Measurements from ENCODE around the gene FGD5.
A peak's percentile ranks its signal among the peaks of the same experiment; 100 is the strongest.
"Not testable (repeated sequence)": the region's sequence is repeated elsewhere in the genome, so short reads cannot be mapped to it uniquely, and the experiment has no call there.

Gene FGD5

GRCh38 chr3:14879211-14879874, 60.6 kb downstream of the FGD5 start:
- DNase-seq: no peak

- no peak for DNase-seq
Observed at GRCh38 chr3:14880447-14881106, 61.8 kb downstream of the FGD5 start.

- DNase-seq: no peak
Observed at GRCh38 chr3:14883226-14883625, 64.5 kb downstream of the FGD5 start.

- DNase-seq: peak; percentile 22
Observed at GRCh38 chr3:14884665-14885064, 65.9 kb downstream of the FGD5 start.

DNA sequence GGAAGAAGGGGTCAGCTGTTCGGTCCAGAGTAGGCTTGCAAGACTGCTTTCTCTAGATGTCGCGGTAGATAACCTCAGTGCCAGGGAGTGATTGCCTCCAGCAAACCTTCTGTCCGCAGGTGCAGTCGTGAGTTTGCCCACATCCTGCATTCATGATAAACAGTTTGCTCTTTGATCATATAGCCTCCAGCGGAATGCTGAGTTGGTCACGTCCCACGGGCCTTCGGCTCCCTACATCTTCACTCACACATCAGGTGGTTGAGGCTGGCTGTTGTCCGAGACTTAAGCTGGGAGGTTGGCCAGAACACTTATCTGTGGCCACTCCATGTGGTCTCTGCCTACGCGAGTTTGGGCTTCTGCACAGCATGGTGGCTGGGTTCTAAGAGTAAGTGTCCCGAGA, 66.5 kb downstream of the FGD5 start:
- no peak for DNase-seq

- no peak for DNase-seq
Observed at GRCh38 chr3:14886101-14886500, 67.3 kb downstream of the FGD5 start.

- DNase-seq: no peak
Observed at GRCh38 chr3:14889205-14889604, 70.4 kb downstream of the FGD5 start.

GRCh38 chr3:14889943-14890342, 71.2 kb downstream of the FGD5 start:
- DNase-seq: no peak

DNA sequence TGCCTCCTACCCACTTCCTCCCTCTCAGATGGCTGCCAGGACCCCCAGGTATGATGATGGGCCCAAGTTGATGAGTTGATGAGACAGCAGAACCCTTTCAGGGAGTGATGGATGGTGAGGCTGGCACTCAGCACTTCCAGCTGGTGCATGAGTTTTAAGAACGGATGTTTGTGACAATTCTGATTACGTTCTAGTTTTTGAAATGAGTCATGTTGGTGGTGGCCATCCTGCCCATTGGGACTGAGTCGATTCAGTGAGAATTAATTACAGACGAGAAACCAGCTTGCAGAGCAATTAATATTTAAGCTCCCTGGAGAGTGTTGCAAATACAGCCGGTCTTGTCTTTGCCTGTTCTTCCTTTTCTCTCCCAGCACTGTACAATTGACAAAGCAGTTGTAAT, 71.7 kb downstream of the FGD5 start:
- DNase-seq: peak; percentile 27

DNA sequence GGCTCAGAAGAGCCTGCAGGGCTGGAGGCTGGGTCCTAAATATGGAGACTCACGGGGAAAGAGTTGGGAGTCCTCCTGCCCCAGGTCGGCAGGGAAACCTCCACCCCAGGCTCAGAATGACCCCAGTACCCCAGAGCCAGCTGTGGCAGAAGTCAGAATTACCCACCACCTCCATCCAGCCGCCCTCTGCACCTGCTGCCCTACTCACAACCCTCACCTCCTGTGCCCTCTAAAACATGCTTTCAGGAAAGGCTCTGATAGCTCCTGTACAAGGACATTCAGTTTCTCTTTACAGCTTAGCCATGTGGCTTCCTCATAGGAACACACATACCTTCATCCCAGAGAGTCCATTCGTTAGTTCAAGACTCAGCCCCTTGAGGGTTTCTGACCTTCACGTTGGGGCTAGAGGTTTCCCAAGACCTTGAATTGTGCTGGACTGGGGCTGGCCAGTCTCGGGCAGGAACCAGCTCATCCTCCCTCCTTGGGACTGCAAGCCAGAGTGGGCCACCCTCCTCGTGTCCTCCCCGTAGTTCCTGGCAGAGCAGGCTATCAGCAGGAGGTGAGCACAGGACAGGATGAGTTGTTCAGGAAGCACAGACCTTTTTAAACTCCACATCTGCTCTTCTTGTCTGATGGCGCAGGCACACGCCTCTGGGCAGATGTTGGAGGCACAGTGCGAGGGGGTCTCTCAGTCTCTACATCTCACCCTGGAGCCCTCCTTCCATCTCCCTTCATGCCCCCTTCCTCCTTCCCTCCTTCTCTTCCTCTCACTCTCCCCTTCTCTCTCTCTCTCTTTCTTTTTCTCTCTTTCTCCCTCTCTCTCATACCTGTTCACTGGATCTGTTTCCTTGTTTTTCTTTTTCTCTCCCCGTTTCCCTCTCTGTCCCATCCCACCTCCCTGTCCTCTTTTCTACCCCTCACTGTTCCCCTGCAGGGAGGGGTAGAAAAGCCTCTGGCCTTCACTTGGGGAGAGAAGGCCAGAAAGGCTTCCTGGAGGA, 72.7 kb downstream of the FGD5 start:
- no peak for DNase-seq

DNA sequence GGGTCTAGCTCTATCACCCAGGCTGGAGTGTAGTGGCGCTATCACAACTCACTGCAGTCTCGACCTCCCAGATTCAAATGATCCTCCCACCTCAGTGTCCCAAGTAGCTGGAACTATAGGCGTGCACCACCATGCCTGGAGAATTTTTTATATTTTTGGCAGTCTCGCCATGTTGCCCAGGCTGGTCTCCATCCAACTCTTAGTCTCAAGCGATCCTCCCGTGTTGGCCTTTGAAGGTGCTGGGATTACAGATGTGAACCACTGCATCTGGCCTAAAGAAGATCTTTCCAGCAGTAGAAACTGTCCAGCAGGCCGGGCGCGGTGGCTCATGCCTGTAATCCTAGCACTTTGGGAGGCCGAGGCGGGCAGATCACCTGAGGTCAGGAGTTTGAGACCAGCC, 73.5 kb downstream of the FGD5 start:
- DNase-seq: no peak

- no peak for DNase-seq
Observed at GRCh38 chr3:14894085-14894484, 75.3 kb downstream of the FGD5 start.

- DNase-seq: no peak
Observed at GRCh38 chr3:14897266-14897665, 78.5 kb downstream of the FGD5 start.

GRCh38 chr3:14898929-14899328, 80.2 kb downstream of the FGD5 start:
- peak; percentile 7 for DNase-seq

DNA sequence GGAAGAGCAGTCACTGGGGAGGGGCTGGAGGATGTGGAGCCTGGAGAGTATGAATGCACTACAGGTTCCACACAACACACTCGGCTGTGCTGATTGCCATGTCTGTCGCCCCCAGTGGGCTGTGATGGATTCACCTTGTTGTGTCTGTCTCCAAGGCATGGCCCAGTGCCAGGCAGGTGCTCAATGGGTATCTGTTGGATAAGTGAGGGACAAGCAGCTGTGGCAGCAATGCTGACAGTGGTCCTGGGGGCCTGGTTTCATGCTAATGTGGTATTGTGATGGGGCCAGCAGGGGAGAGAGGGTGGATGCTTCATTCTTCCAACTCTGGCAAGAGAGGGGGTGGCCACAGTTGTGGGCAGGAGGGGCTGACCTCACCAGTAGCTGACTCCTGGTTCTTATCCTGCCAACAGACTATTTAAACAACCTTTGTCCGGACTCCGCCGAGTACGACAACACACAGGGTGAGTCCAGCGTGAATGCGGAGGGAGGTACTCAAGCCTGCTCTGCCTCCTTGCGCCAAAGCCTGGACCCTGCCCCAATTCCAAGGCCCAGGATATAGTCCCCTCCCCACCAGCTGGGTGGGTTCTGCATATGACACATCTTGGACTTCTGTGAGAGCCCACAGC, 81.3 kb downstream of the FGD5 start:
- no peak for DNase-seq

DNA sequence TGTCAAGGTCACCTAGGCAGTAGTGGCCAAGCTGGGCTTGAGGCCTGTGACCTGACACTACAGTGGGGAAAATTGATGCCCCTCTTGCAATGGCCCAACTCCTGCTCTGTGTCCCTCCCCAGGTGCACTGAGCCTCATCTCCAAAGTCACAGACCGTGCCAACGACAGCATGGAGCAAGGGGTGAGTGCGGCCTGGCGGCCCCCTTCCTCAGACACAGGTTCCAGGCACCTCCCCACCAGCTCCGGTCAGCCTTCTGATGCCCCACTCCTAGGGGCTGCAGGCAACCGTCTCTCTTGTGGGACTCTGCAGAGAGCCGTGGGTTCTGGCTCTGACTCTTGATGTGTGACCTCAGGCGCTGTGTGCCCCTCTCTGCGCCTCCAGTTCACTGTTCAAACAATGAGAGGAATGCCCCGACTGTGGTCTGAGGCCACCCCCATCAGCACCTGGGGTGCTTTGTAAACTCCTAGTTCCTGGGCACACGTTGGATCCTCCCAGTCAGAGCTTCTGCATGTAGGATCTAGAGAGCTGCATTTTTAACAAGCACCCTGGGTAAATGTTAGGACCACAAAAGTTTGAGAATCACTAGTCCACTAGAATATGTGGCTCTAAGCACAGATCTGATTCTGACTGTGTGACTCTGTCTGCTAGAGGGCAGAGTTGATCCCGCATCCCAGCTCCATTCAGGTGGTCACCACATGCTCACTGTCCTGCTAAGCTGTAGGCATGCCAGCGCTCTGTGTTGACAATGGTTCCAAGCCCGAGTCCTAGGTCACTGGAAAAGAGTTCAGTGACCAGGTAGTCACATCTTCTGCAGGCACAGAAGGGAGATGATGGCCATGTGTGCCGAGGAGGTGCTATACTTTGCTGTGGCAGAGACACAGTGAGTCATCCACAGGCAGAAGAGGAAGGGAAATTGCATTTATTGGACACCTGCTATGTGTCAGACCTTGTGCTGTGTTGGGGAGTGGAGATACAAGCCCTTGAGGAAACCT, 82.4 kb downstream of the FGD5 start:
- DNase-seq: no peak

- DNase-seq: no peak
Observed at GRCh38 chr3:14902719-14903118, 84.0 kb downstream of the FGD5 start.

- DNase-seq: not testable (repeated sequence)
Observed at GRCh38 chr3:14903501-14903900, 84.7 kb downstream of the FGD5 start.

- no peak for DNase-seq
Observed at GRCh38 chr3:14905055-14905657, 86.4 kb downstream of the FGD5 start.

GRCh38 chr3:14906355-14906971, 87.7 kb downstream of the FGD5 start:
- no peak for DNase-seq

Data from hematopoietic multipotent progenitor cell treated with erythropoietin and hydrocortisone succinate and interleukin-3 and kit ligand, for 4 days (in vitro differentiated cells).